Endothelial cell of umbilical vein (primary cell): ENCODE results near the gene NOB1. TPM values are rescaled to one million over a fixed set of nuclear protein-coding genes. Genes with fewer than 3 reads are reported as not detected.

ENCODE experiments used
- BruUV-seq: library from RNA; stranded (reverse); fragments of 400-500 nt; replicated peaks from 2 replicates; lab custom pipeline; 2021; lab: Mats Ljungman, UMichigan
- CTCF ChIA-PET: fragments of 300-600, 350-600 bp; sonication (Branson Sonifier 250); formaldehyde crosslinking; loops from one replicate; lab custom pipeline; 2021; ENCODE audit warnings: antibody characterized with exemption, inconsistent platforms; lab: Charles Lee
- POLR2A ChIA-PET: fragments of 300-600, 350-600 bp; sonication (Branson Sonifier 250); formaldehyde crosslinking; loops from one replicate; lab custom pipeline; 2021; ENCODE audit warnings: antibody characterized with exemption, inconsistent platforms; lab: Charles Lee
- DNase-seq: peaks from one replicate; pipeline ENCODE4 v3.0.0-alpha.2; 2011; ENCODE audit warnings: low read depth, low spot score
- FAIRE-seq: peaks from 2 replicates; lab custom pipeline; 2011; peaks lifted over from hg19 to GRCh38; lab: Jason Lieb, UNC
- H2AFZ ChIP-seq: 2 replicates; pipeline ENCODE4 v1.6.0; 2012; ENCODE audit warnings: low read depth, low read length, control low read depth, inconsistent platforms
- H3K27ac ChIP-seq: 2 replicates; pipeline ENCODE4 v1.5.1; 2011; ENCODE audit warnings: low read depth, mild to moderate bottlenecking, control low read depth, low read length, moderate library complexity; ENCODE audit not compliant: insufficient read depth
- H3K27me3 ChIP-seq, 2 experiments: 2 replicates each; pipeline versions ENCODE4 v1.6.0 to v1.6.1; 2011; ENCODE audit warnings: low read length in 2 of 2, mixed read lengths in 1 of 2; ENCODE audit not compliant: control insufficient read depth in 2 of 2, insufficient read depth in 2 of 2
- H3K36me3 ChIP-seq, 2 experiments: 2 replicates in 1 of 2; 3 replicates in 1 of 2; pipeline ENCODE4 v1.5.1; 2011; ENCODE audit warnings: low read length in 2 of 2, mild to moderate bottlenecking in 1 of 2, moderate library complexity in 1 of 2; ENCODE audit not compliant: control insufficient read depth in 2 of 2, insufficient read depth in 2 of 2; ENCODE audit errors: extremely low read depth in 1 of 2
- H3K4me1 ChIP-seq: 3 replicates; pipeline ENCODE4 v1.5.1; 2011; ENCODE audit warnings: mild to moderate bottlenecking, low read length; ENCODE audit not compliant: control insufficient read depth, insufficient read depth; ENCODE audit errors: extremely low read depth
- H3K4me2 ChIP-seq: 2 replicates; pipeline ENCODE4 v1.6.1; 2011; ENCODE audit warnings: low read length, control low read depth, mixed read lengths; ENCODE audit not compliant: insufficient read depth
- H3K4me3 ChIP-seq, 3 experiments: fragments of 200-600 bp in 1 of 3; sonication (generic), shearing (Covaris generic) in 1 of 3; replicated peaks in 1 of 3; 2 replicates each; pipeline ENCODE4 v1.5.1; 2011 to 2016; ENCODE audit warnings: control low read depth in 3 of 3, low read length in 3 of 3, mild to moderate bottlenecking in 2 of 3, inconsistent platforms in 1 of 3, low read depth in 1 of 3, moderate library complexity in 1 of 3; ENCODE audit not compliant: insufficient read depth in 1 of 3
- H3K79me2 ChIP-seq: 2 replicates; pipeline ENCODE4 v1.6.0; 2012; ENCODE audit warnings: low read length, inconsistent platforms; ENCODE audit not compliant: control insufficient read depth, insufficient read depth
- H3K9ac ChIP-seq: replicated peaks from 2 replicates; pipeline ENCODE3; 2011; ENCODE audit warnings: low read length, control low read depth; ENCODE audit not compliant: insufficient read depth; ENCODE audit errors: extremely low read depth
- H3K9me1 ChIP-seq: replicated peaks from 3 replicates; pipeline ENCODE4 v1.6.0; 2011; ENCODE audit warnings: mild to moderate bottlenecking, low read length; ENCODE audit not compliant: control insufficient read depth, insufficient read depth; ENCODE audit errors: extremely low read depth
- H3K9me3 ChIP-seq: replicated peaks from 2 replicates; pipeline ENCODE4 v1.5.1; 2012; ENCODE audit warnings: low read length, inconsistent platforms; ENCODE audit not compliant: control insufficient read depth, insufficient read depth
- H4K20me1 ChIP-seq: replicated peaks from 2 replicates; pipeline ENCODE3; 2011; ENCODE audit warnings: mild to moderate bottlenecking, low read length; ENCODE audit not compliant: control insufficient read depth, insufficient read depth; ENCODE audit errors: extremely low read depth
- EZH2 ChIP-seq: IDR thresholded peaks from 2 replicates; pipeline ENCODE4 v1.6.1; 2012; ENCODE audit warnings: borderline replicate concordance, low read depth, mild to moderate bottlenecking, moderate library complexity, low read length, inconsistent platforms; ENCODE audit not compliant: severe bottlenecking
- FOS ChIP-seq: IDR thresholded peaks from 2 replicates; pipeline ENCODE4 v1.6.1; 2011; ENCODE audit warnings: mild to moderate bottlenecking, low read length, moderate library complexity, borderline replicate concordance; ENCODE audit not compliant: insufficient read depth
- GATA2 ChIP-seq: IDR thresholded peaks from 2 replicates; pipeline ENCODE4 v1.7.0; 2011; ENCODE audit warnings: low read depth, mild to moderate bottlenecking, moderate library complexity, mixed read lengths, low read length; ENCODE audit not compliant: insufficient read length, insufficient read depth
- JUN ChIP-seq: IDR thresholded peaks from 2 replicates; pipeline ENCODE4 v1.6.1; 2011; ENCODE audit warnings: borderline replicate concordance, low read depth; ENCODE audit not compliant: insufficient read length, insufficient read depth
- MAX ChIP-seq: IDR thresholded peaks from 2 replicates; pipeline ENCODE4 v1.6.1; 2011; ENCODE audit not compliant: insufficient read depth, insufficient read length
- MYC ChIP-seq: IDR thresholded peaks from one replicate; pipeline ENCODE4 v1.6.1; 2011; ENCODE audit warnings: mild to moderate bottlenecking, low read depth, low read length
- POLR2A ChIP-seq: IDR thresholded peaks from 2 replicates; pipeline ENCODE4 v1.6.1; 2012; ENCODE audit warnings: low read depth, mild to moderate bottlenecking, control low read depth, low read length
- POLR2AphosphoS5 ChIP-seq: IDR thresholded peaks from 2 replicates; pipeline ENCODE4 v1.6.1; 2012; ENCODE audit warnings: low read depth, mild to moderate bottlenecking, control low read depth, low read length, moderate library complexity; ENCODE audit not compliant: insufficient read depth
- dilution Hi-C: fragments of 300-500 bp; cut with MboI; formaldehyde crosslinking; loops from one replicate; pipeline ENCODE4 v1.15.0; 2019; ENCODE audit warnings: low sequenced_read_pairs; ENCODE audit not compliant: extremely low pct_ligation_motif_present
- intact Hi-C: fragments of 100-400 bp; cut with micrococcal nuclease; formaldehyde crosslinking; loops from one replicate; pipeline ENCODE4 v1.10.0; 2022
- polyA plus RNA-seq, 4 experiments: library from polyadenylated mRNA; depleted of rRNA in 3 of 4; stranded (reverse) in 3 of 4; unstranded in 1 of 4; fragments of >200 nt; gene quantifications; 2 replicates each; pipeline versions ENCODE4 v1.2.1 to v1.2.3, GENCODE V29; 2011 to 2012; ENCODE audit warnings: missing spikeins in 1 of 4
- total RNA-seq: library from RNA; stranded (reverse); gene quantifications from 2 replicates; pipeline ENCODE4 v1.2.3, GENCODE V29; 2021

NOB1 gene
- total and polyA plus RNA-seq, 2 donors (not counting 3 experiments of a cell fraction or from before 2014, with no cell fraction given), result 65.4 to 66.5 TPM

- Histone ChIP-seq H3K27ac (no peak overlapping the region), H3K9me3 (no peaks in the 10 kb centered on the region), H3K9ac (no peak overlapping the region), H3K79me2 (no peaks in the 10 kb centered on the region), H3K4me2 (no peak overlapping the region), H3K9me1 (no peaks in the 10 kb centered on the region), H2AFZ (no peak overlapping the region), H3K27me3 (no peaks in the 10 kb centered on the region), H3K4me3 (no peak overlapping the region), H4K20me1 (no peaks in the 10 kb centered on the region), H3K36me3 (peaks cover 25 to 26% of the 10 kb centered on the region in 2 experiments), H3K4me1 (no peaks in the 10 kb centered on the region)
- no peak for TF ChIP-seq MYC
- TF ChIP-seq EZH2, result no peak
- no peak for TF ChIP-seq JUN
- no peak for TF ChIP-seq POLR2A
- TF ChIP-seq MAX, result no peak
- TF ChIP-seq GATA2, result no peak
- TF ChIP-seq POLR2AphosphoS5, result no peak
- no peak for TF ChIP-seq FOS
- dilution Hi-C loops (no loop called here), intact Hi-C loops (loop anchor here (2.0 kb wide), 1 partner anchor 223 kb away; no protein-coding TSS in a partner anchor)
- BruUV-seq, result no TSS peak
- ChIA-PET POLR2A (no interaction called here), CTCF (interaction anchor here (1.7 to 7.9 kb wide), 2 partner anchors 17 to 46 kb away, joined by 11 to 67 read pairs; partner anchors contain the start of gene NOB1)
- DNase-seq (no peak), FAIRE-seq (no peak)
Observed at GRCh38 chr16:69707920-69708683, 46.6 kb downstream of the NOB1 start.
